GM18858 (cell line): Measurements from ENCODE around the gene CCNG1.

Experiments used
- ATAC-seq: cut with Tn5 transposase; IDR thresholded peaks from one replicate; pipeline ENCODE4 v1.9.1; 2021; ENCODE audit not compliant: unreplicated experiment

Gene CCNG1

DNA sequence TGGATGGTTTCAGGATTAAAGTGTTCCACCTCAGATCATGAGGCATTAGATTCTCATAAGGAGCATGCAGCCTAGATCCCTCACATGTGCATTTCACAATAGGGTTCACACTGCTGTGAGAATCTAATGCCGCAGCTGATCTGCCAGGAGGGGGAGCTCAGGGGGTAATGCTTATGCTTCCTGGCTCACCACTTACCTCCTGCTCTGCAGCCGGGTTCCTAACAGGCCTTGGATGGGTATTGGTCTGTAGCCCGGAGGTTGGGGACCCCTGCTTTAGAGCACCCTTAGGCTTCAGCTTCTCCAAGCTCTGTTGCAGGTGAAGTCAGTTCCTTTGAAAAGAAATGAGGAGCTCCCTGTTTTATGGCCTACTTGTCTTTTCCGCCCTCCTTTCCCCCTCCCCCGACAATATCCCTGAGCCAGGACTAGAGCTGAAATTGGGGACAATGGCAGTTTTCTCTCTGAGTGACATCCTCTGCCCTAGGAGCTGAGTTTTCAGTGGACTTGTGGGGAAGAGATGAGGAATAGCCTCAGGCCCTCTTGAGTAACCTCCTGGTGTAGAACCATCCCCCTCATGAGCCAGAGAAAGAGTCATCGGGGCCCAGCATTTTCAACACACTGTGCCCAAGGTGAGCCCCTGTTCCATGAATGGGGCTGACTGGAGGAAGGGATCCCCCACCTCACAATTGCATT lies 51.8 kb downstream of the CCNG1 start:
- no peak for ATAC-seq

DNA sequence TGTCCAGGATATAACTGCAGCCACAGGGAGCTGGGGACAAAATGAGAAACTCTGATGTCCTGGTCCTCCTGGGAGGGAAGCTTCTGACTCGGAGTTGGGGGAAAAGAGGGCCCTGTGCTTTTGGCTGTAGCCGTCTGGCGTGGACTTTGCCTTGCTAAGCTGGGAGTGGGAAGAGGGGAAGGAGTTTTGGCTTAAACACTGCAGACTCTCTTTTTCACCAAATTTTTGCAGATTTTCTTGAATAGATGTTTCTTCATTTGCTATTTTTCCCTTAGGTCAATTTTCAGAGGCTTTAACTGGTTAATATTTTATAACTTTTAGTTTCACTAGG lies 52.3 kb downstream of the CCNG1 start:
- no peak for ATAC-seq
